Right atrium auricular region (tissue), 2 donors: ENCODE results near the gene CSMD2. TPM values are rescaled to one million over a fixed set of nuclear protein-coding genes. Genes with fewer than 3 reads are reported as not detected.
"Not testable (repeated sequence)": the region's sequence is repeated elsewhere in the genome, so short reads cannot be mapped to it uniquely, and the experiment has no call there.

Source experiments
- DNase-seq: peaks from one replicate; pipeline ENCODE4 v3.0.0-alpha.2; 2019; ENCODE audit warnings: low spot score
- H3K27ac ChIP-seq, 2 donors: fragments of 200-600 bp; sonication (generic); 1 replicate in 1 of 2; 2 replicates in 1 of 2; pipeline ENCODE4 v1.5.1; 2016 to 2019
- H3K27me3 ChIP-seq, 2 donors: fragments of 200-600 bp; sonication (generic); one replicate each; pipeline versions ENCODE4 v1.5.1 to v1.6.0; 2017 to 2019
- H3K36me3 ChIP-seq: fragments of 200-600 bp; sonication (generic); one replicate; pipeline ENCODE4 v1.5.1; 2016
- H3K4me1 ChIP-seq, 2 donors: fragments of 200-600 bp; sonication (generic); one replicate each; pipeline versions ENCODE4 v1.5.1 to v1.6.0; 2017 to 2019
- H3K4me3 ChIP-seq, 2 donors: fragments of 200-600 bp; sonication (generic); 1 replicate in 1 of 2; 2 replicates in 1 of 2; pipeline ENCODE4 v1.5.1; 2017 to 2019; ENCODE audit warnings: mild to moderate bottlenecking in 1 of 2, moderate library complexity in 1 of 2
- H3K9me3 ChIP-seq, 2 donors: fragments of 200-600 bp; sonication (generic); one replicate each; pipeline ENCODE4 v1.5.1; 2019
- total RNA-seq, 2 donors: library from RNA; depleted of rRNA; stranded (reverse); fragments of >200 nt; gene quantifications; one replicate each; pipeline ENCODE4 v1.1.0, GENCODE V29; 2016
- TF ChIP-seq, protein P1 (sequence below), 2 donors: fragments of 200-600 bp; sonication (generic); IDR thresholded peaks; one replicate each; pipeline ENCODE4 v1.5.1; 2019; ENCODE audit warnings: antibody characterized with exemption in 2 of 2

The CSMD2 gene
- total RNA-seq, 2 donors from 2014 or later = 0.39 to 0.44 TPM

DNA sequence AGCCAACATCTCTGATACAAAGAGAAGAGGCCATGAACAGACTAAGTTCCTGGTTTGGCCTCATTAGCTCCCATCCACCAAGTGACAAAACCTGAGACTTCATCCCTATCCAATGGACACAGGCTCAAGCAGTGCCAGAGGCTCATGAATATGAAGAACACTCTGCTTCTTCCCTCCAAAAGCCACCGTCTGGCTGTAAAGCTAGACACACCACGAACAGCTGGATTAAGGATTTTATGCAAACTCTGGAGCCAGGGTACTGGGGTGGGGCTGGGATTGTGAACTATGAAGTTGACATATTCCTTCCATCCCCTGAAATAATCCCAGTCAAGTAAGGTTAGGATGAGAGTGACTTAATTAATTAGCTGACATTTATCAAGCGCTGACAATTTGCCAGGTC is 139.4 kb downstream of the CSMD2 start:
- Histone ChIP-seq H3K36me3 (no peaks in the 10 kb centered on the region), H3K4me3 (no peak overlapping the region), H3K27me3 (no peaks in the 10 kb centered on the region), H3K27ac (no peak overlapping the region), H3K9me3 (no peaks in the 10 kb centered on the region), H3K4me1 (no peaks in the 10 kb centered on the region)
- DNase-seq = no peak
- TF ChIP-seq, protein P1, sequence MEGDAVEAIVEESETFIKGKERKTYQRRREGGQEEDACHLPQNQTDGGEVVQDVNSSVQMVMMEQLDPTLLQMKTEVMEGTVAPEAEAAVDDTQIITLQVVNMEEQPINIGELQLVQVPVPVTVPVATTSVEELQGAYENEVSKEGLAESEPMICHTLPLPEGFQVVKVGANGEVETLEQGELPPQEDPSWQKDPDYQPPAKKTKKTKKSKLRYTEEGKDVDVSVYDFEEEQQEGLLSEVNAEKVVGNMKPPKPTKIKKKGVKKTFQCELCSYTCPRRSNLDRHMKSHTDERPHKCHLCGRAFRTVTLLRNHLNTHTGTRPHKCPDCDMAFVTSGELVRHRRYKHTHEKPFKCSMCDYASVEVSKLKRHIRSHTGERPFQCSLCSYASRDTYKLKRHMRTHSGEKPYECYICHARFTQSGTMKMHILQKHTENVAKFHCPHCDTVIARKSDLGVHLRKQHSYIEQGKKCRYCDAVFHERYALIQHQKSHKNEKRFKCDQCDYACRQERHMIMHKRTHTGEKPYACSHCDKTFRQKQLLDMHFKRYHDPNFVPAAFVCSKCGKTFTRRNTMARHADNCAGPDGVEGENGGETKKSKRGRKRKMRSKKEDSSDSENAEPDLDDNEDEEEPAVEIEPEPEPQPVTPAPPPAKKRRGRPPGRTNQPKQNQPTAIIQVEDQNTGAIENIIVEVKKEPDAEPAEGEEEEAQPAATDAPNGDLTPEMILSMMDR (IDR thresholded peaks at IDR 0.05) = no peak

DNA sequence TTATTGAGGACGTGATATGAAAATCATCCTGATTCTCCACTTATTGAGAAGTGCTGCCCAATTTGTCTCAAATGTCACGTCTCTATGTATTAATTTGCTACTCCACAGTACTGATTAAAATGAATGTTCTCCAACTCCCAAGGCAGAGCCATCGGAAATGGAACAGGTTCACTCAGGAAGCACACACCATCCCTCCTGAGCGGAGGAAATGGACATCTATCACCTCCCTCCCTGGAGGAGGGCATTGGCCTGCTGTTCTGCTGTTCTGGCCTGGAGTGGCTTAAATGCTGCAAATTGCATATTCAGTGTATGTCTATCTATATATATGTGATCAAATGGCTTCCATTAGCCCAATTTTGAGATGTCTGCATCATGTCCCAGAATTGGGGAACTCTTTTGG is 140.5 kb downstream of the CSMD2 start:
- H3K27me3 ChIP-seq = no peaks in the 10 kb centered on the region
- TF ChIP-seq, protein P1 (IDR thresholded peaks at IDR 0.05) = no peak
- H3K36me3 ChIP-seq = no peaks in the 10 kb centered on the region

DNA sequence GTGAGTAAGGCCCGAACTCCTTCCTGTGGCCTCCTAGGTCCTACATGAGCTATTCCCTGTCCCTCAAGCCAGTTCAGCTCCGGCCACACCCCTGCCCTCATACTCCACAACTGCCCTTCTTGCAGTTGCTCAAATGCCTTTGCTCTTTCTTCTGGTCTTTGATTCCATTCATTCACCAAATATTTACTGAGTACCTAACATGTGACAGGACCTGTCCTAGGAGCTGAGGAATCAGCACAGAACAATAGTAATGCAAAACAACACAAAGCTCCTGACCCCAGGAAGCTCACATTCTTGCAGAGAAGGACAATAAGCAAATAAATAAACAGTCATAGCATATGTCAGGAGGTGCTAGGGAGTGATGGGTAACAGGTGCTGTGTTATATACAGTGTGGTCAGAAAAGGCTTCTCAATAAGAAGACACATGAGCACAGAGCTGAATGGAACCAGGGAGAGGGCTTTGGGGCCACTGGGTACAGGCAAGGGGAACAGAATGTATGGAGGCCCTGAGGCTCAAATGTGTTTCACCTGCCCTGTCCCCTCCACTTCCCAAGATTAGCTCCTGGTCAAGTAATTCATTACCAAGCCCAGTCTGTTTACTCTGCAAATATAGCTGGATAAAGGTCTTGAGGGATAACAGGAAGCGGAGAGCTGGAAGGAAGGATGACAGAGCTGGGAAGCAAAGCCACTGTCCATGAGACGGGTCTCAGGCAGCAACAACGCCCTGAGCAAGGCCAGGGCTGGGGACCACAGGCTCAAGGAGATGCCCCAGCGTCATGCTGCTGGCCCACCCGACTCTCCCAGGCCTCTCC is 145.1 kb downstream of the CSMD2 start:
- no peak for DNase-seq
- TF ChIP-seq, protein P1 (IDR thresholded peaks at IDR 0.05) = no peak
- Histone ChIP-seq H3K4me3 (no peak overlapping the region), H3K27ac (no peak overlapping the region), H3K4me1 (no peaks in the 10 kb centered on the region), H3K9me3 (no peaks in the 10 kb centered on the region), H3K36me3 (no peaks in the 10 kb centered on the region), H3K27me3 (no peaks in the 10 kb centered on the region)

More for the DNA sequence above, 140.5 kb downstream of the CSMD2 start:
- no peak for DNase-seq
- Histone ChIP-seq H3K4me3 (no peak overlapping the region), H3K4me1 (no peaks in the 10 kb centered on the region), H3K27ac (no peak overlapping the region), H3K9me3 (no peaks in the 10 kb centered on the region)

GRCh38 chr1:34018285-34018684 is 146.7 kb downstream of the CSMD2 start:
- TF ChIP-seq, protein P1 (IDR thresholded peaks at IDR 0.05) = no peak
- Histone ChIP-seq H3K27ac (no peak overlapping the region), H3K4me1 (no peaks in the 10 kb centered on the region), H3K27me3 (no peaks in the 10 kb centered on the region), H3K4me3 (no peak overlapping the region), H3K9me3 (no peaks in the 10 kb centered on the region), H3K36me3 (no peaks in the 10 kb centered on the region)
- no peak for DNase-seq

DNA sequence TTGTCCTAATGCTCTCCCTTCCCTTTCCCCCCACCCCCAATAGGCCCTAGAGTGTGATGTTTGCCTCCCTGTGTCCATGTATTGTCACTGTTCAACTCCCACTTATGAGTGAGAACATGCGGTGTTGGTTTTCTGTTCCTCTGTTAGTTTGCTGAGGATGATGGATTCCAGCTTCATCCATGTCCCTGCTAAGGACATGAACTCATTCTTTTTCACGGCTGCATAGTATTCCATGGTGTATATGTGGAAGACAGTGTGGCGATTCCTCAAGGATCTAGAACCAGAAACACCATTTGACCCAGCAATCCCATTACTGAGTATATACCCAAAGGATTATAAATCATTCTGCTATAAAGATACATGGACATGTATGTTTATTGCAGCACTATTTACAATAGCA is 148.7 kb downstream of the CSMD2 start:
- not testable (repeated sequence) for DNase-seq, H3K4me1 ChIP-seq, H3K27me3 ChIP-seq, H3K36me3 ChIP-seq, H3K27ac ChIP-seq, H3K9me3 ChIP-seq, H3K4me3 ChIP-seq

- no peaks in the 10 kb centered on the region for H3K4me1 ChIP-seq
- TF ChIP-seq, protein P1 (IDR thresholded peaks at IDR 0.05) = peak; percentile 34 to 68
- DNase-seq = no peak
- H3K9me3 ChIP-seq = no peaks in the 10 kb centered on the region
- H3K27me3 ChIP-seq = no peaks in the 10 kb centered on the region
- no peak overlapping the region for H3K27ac ChIP-seq
- no peak overlapping the region for H3K4me3 ChIP-seq
- no peaks in the 10 kb centered on the region for H3K36me3 ChIP-seq
These were observed 150.9 kb downstream of the CSMD2 start for GRCh38 chr1:34013958-34014737.
